Esophagus (tissue), 2 donors: ENCODE measurements around the gene MTFR1L. TPM values are rescaled to one million over a fixed set of nuclear protein-coding genes. Genes with fewer than 3 reads are reported as not detected.
A peak's percentile ranks its signal among the peaks of the same experiment; 100 is the strongest.

Experiments
- H3K27ac ChIP-seq, 2 donors: one replicate each; pipeline ENCODE4 v1.5.1; 2013; ENCODE audit warnings: low read depth in 2 of 2, mild to moderate bottlenecking in 2 of 2, inconsistent platforms in 1 of 2, low read length in 1 of 2, moderate library complexity in 1 of 2
- H3K27me3 ChIP-seq, 2 donors: one replicate each; pipeline ENCODE4 v1.6.1; 2013; ENCODE audit warnings: low read length in 2 of 2, control low read depth in 1 of 2, mild to moderate bottlenecking in 1 of 2; ENCODE audit not compliant: insufficient read depth in 2 of 2, control insufficient read depth in 1 of 2
- H3K36me3 ChIP-seq, 2 donors: one replicate each; pipeline ENCODE4 v1.6.1; 2013; ENCODE audit warnings: low read length in 1 of 2; ENCODE audit not compliant: control insufficient read depth in 2 of 2, insufficient read depth in 2 of 2
- H3K4me1 ChIP-seq, 2 donors: one replicate each; pipeline ENCODE4 v1.6.1; 2013; ENCODE audit warnings: low read length in 1 of 2; ENCODE audit not compliant: control insufficient read depth in 2 of 2, insufficient read depth in 2 of 2
- H3K4me3 ChIP-seq, 2 donors: one replicate each; pipeline ENCODE4 v1.5.1; 2013; ENCODE audit warnings: low read length in 2 of 2, mild to moderate bottlenecking in 2 of 2, low read depth in 1 of 2, moderate library complexity in 1 of 2
- H3K9me3 ChIP-seq, 2 donors: one replicate each; pipeline ENCODE4 v1.6.1; 2013; ENCODE audit warnings: mild to moderate bottlenecking in 2 of 2, low read depth in 1 of 2, low read length in 1 of 2, moderate library complexity in 1 of 2; ENCODE audit not compliant: control insufficient read depth in 2 of 2, insufficient read depth in 1 of 2
- WGBS, 2 donors: extraction: QIAGEN DNeasy Blood & Tissue Kit; methylation state at CpG; one replicate each; pipeline ENCODE4 v1.1.7; 2013; 5-methylcytosine and 5-hydroxymethylcytosine counted together
- polyA plus RNA-seq, 2 donors: library from polyadenylated mRNA; stranded (reverse); fragments of 200-250 nt; gene quantifications; one replicate each; pipeline ENCODE4 v1.2.3, GENCODE V29; 2013
- donor health status: healthy with polysubstance abuse.
- donor health status: Bipolar disorder and iron deficiency.

The MTFR1L gene
- polyA plus RNA-seq, 2 donors: 28.4 to 32.0 TPM

GRCh38 chr1:25790472-25790871, 29.3 kb upstream of the MTFR1L start:
- Histone ChIP-seq H3K27ac (no peak overlapping the region), H3K27me3 (no peaks in the 10 kb centered on the region), H3K4me1 (no peaks in the 10 kb centered on the region), H3K9me3 (no peaks in the 10 kb centered on the region), H3K36me3 (no peaks in the 10 kb centered on the region), H3K4me3 (no peak overlapping the region)
- WGBS, 2 donors: 90 to 91% methylated on average over 6 of the region's 6 CpGs

- WGBS, 2 donors: 67 to 68% methylated on average over 4 of the region's 4 CpGs
- Histone ChIP-seq H3K9me3 (no peaks in the 10 kb centered on the region), H3K27me3 (no peaks in the 10 kb centered on the region), H3K27ac (no peak overlapping the region), H3K4me1 (peaks cover 0 to 4% of the 10 kb centered on the region in 2 donors), H3K4me3 (no peak overlapping the region), H3K36me3 (no peaks in the 10 kb centered on the region)
Measured at GRCh38 chr1:25792115-25792514, 27.6 kb upstream of the MTFR1L start.

GRCh38 chr1:25793585-25794170, 26.1 kb upstream of the MTFR1L start:
- Histone ChIP-seq H3K4me1 (peaks cover 0 to 4% of the 10 kb centered on the region in 2 donors), H3K4me3 (no peak overlapping the region), H3K36me3 (no peaks in the 10 kb centered on the region), H3K27me3 (no peaks in the 10 kb centered on the region), H3K9me3 (no peaks in the 10 kb centered on the region), H3K27ac (no peak overlapping the region)
- 77 to 80% methylated on average over 7 of the region's 7 CpGs for WGBS, 2 donors

GRCh38 chr1:25794325-25794724, 25.4 kb upstream of the MTFR1L start:
- no peaks in the 10 kb centered on the region for H3K36me3 ChIP-seq
- peaks cover 0 to 4% of the 10 kb centered on the region in 2 donors for H3K4me1 ChIP-seq
- no peak overlapping the region for H3K4me3 ChIP-seq
- H3K27me3 ChIP-seq: no peaks in the 10 kb centered on the region
- WGBS, 2 donors: 57 to 78% methylated on average over 8 of the region's 8 CpGs
- no peak overlapping the region for H3K27ac ChIP-seq
- no peaks in the 10 kb centered on the region for H3K9me3 ChIP-seq

- H3K36me3 ChIP-seq: no peaks in the 10 kb centered on the region
- 66 to 68% methylated on average over 2 of the region's 2 CpGs for WGBS, 2 donors
- H3K27ac ChIP-seq: no peak overlapping the region
- H3K4me1 ChIP-seq: peaks cover 0 to 6% of the 10 kb centered on the region in 2 donors
- H3K27me3 ChIP-seq: no peaks in the 10 kb centered on the region
- H3K9me3 ChIP-seq: no peaks in the 10 kb centered on the region
- H3K4me3 ChIP-seq: no peak overlapping the region
Measured at GRCh38 chr1:25795211-25795610, 24.5 kb upstream of the MTFR1L start.

- 57 to 59% methylated on average over 22 of the region's 22 CpGs for whole genome bisulfite sequencing, 2 donors
- Histone ChIP-seq H3K4me3 (no peak overlapping the region), H3K4me1 (peaks cover 0 to 13% of the 10 kb centered on the region in 2 donors), H3K27me3 (no peaks in the 10 kb centered on the region), H3K27ac (peak overlapping the region in 1 of 2 donors; percentile 38), H3K36me3 (no peaks in the 10 kb centered on the region), H3K9me3 (no peaks in the 10 kb centered on the region)
Measured at GRCh38 chr1:25795946-25796810, 23.6 kb upstream of the MTFR1L start.

GRCh38 chr1:25796811-25797458, 22.8 kb upstream of the MTFR1L start:
- Histone ChIP-seq H3K4me3 (no peak overlapping the region), H3K4me1 (peaks cover 0 to 14% of the 10 kb centered on the region in 2 donors), H3K27me3 (no peaks in the 10 kb centered on the region), H3K36me3 (no peaks in the 10 kb centered on the region), H3K27ac (peak overlapping the region in 1 of 2 donors; percentile 38), H3K9me3 (no peaks in the 10 kb centered on the region)
- WGBS, 2 donors: 0 to 9% methylated on average over 7 to 19 of the region's 19 CpGs

- WGBS, 2 donors: 78 to 80% methylated on average over 8 of the region's 8 CpGs
- Histone ChIP-seq H3K27me3 (no peaks in the 10 kb centered on the region), H3K4me3 (no peak overlapping the region), H3K4me1 (peaks cover 0 to 14% of the 10 kb centered on the region in 2 donors), H3K36me3 (no peaks in the 10 kb centered on the region), H3K27ac (no peak overlapping the region), H3K9me3 (no peaks in the 10 kb centered on the region)
Measured at GRCh38 chr1:25797939-25798338, 21.8 kb upstream of the MTFR1L start.

GRCh38 chr1:25798666-25799351, 20.9 kb upstream of the MTFR1L start:
- no peak overlapping the region for H3K27ac ChIP-seq
- no peak overlapping the region for H3K4me3 ChIP-seq
- no peaks in the 10 kb centered on the region for H3K36me3 ChIP-seq
- no peaks in the 10 kb centered on the region for H3K9me3 ChIP-seq
- H3K27me3 ChIP-seq: no peaks in the 10 kb centered on the region
- peaks cover 0 to 14% of the 10 kb centered on the region in 2 donors for H3K4me1 ChIP-seq
- WGBS, 2 donors: 78 to 79% methylated on average over 8 of the region's 8 CpGs
